Peyer's patch (tissue), 4 donors: Measurements from ENCODE around the gene COG2. TPM values are rescaled to one million over a fixed set of nuclear protein-coding genes. Genes with fewer than 3 reads are reported as not detected.

Experiments
- DNase-seq, 3 donors: peaks; one replicate each; pipeline ENCODE4 v3.0.0-alpha.2; 2017 to 2019
- H3K27ac ChIP-seq, 4 donors: fragments of 200-600 bp; sonication (generic); one replicate each; pipeline ENCODE4 v1.5.1; 2016 to 2019
- H3K27me3 ChIP-seq, 2 donors: fragments of 200-600 bp; sonication (generic); one replicate each; pipeline ENCODE4 v1.5.1; 2019
- H3K36me3 ChIP-seq, 3 donors: fragments of 200-600 bp; sonication (generic); one replicate each; pipeline ENCODE4 v1.5.1; 2016 to 2019
- H3K4me1 ChIP-seq, 4 donors: fragments of 200-600 bp; sonication (generic); one replicate each; pipeline ENCODE4 v1.5.1; 2016 to 2019
- H3K4me3 ChIP-seq, 4 donors: fragments of 200-600 bp; sonication (generic); 1 replicate in 3 of 4; 2 replicates in 1 of 4; pipeline ENCODE4 v1.5.1; 2016 to 2019; ENCODE audit warnings: mild to moderate bottlenecking in 1 of 4
- H3K9me3 ChIP-seq, 4 donors: fragments of 200-600 bp; sonication (generic); one replicate each; pipeline ENCODE4 v1.5.1; 2016 to 2019; ENCODE audit warnings: mild to moderate bottlenecking in 1 of 4
- CTCF ChIP-seq, 6 experiments: fragments of 450-650 bp in 4 of 6; fragments of 200-600 bp in 2 of 6; sonication (generic) in 1 of 6; IDR thresholded peaks; one replicate each; pipeline ENCODE4 v1.5.1; 2017 to 2019; ENCODE audit warnings: antibody characterized with exemption in 6 of 6, mild to moderate bottlenecking in 3 of 6, moderate library complexity in 1 of 6
- POLR2A ChIP-seq, 2 donors: fragments of 450-650 bp; IDR thresholded peaks; one replicate each; pipeline ENCODE4 v1.5.1; 2017; ENCODE audit warnings: antibody characterized with exemption in 2 of 2, mild to moderate bottlenecking in 2 of 2, moderate library complexity in 2 of 2
- total RNA-seq, 4 donors: library from RNA; depleted of rRNA; stranded (reverse); fragments of >200 nt; gene quantifications; one replicate each; pipeline ENCODE4 v1.1.0, GENCODE V29; 2016

Gene COG2
- total RNA-seq, 4 donors from 2014 or later = 30.5 to 43.9 (median 40.0) TPM

- Histone ChIP-seq H3K4me3 (no peak overlapping the region), H3K4me1 (no peaks in the 10 kb centered on the region), H3K36me3 (no peaks in the 10 kb centered on the region), H3K27ac (no peak overlapping the region), H3K27me3 (no peaks in the 10 kb centered on the region), H3K9me3 (no peaks in the 10 kb centered on the region)
- no peak for DNase-seq
- TF ChIP-seq CTCF (IDR thresholded peaks at IDR 0.05) (no peak), POLR2A (IDR thresholded peaks at IDR 0.05) (no peak)
Observed at GRCh38 chr1:230621324-230622030, 20.8 kb upstream of the COG2 start.

- DNase-seq = no peak
- H3K4me1 ChIP-seq = no peaks in the 10 kb centered on the region
- no peak overlapping the region for H3K4me3 ChIP-seq
- no peak overlapping the region for H3K27ac ChIP-seq
- no peaks in the 10 kb centered on the region for H3K27me3 ChIP-seq
- no peaks in the 10 kb centered on the region for H3K9me3 ChIP-seq
- H3K36me3 ChIP-seq = no peaks in the 10 kb centered on the region
- TF ChIP-seq POLR2A (IDR thresholded peaks at IDR 0.05) (no peak), CTCF (IDR thresholded peaks at IDR 0.05) (no peak)
Observed at GRCh38 chr1:230622151-230622550, 20.1 kb upstream of the COG2 start.

- Histone ChIP-seq H3K4me1 (no peaks in the 10 kb centered on the region), H3K27ac (no peak overlapping the region)
Observed at GRCh38 chr1:230624097-230624713, 18.1 kb upstream of the COG2 start.

GRCh38 chr1:230626232-230626631 is 16.0 kb upstream of the COG2 start:
- H3K4me3 ChIP-seq = no peak overlapping the region
- no peaks in the 10 kb centered on the region for H3K36me3 ChIP-seq
- no peak for DNase-seq
- no peaks in the 10 kb centered on the region for H3K9me3 ChIP-seq
- H3K27ac ChIP-seq = no peak overlapping the region
- H3K27me3 ChIP-seq = no peaks in the 10 kb centered on the region
- no peaks in the 10 kb centered on the region for H3K4me1 ChIP-seq
- TF ChIP-seq POLR2A (IDR thresholded peaks at IDR 0.05) (no peak), CTCF (IDR thresholded peaks at IDR 0.05) (no peak)

More at GRCh38 chr1:230624097-230624713, 18.1 kb upstream of the COG2 start:
- Histone ChIP-seq H3K27me3 (no peaks in the 10 kb centered on the region), H3K9me3 (no peaks in the 10 kb centered on the region), H3K36me3 (no peaks in the 10 kb centered on the region), H3K4me3 (no peak overlapping the region)
- DNase-seq = no peak
- TF ChIP-seq CTCF (IDR thresholded peaks at IDR 0.05) = no peak

- TF ChIP-seq POLR2A (IDR thresholded peaks at IDR 0.05) (no peak), CTCF (IDR thresholded peaks at IDR 0.05) (no peak)
- DNase-seq = no peak
- no peaks in the 10 kb centered on the region for H3K36me3 ChIP-seq
- H3K4me1 ChIP-seq = no peaks in the 10 kb centered on the region
- no peak overlapping the region for H3K4me3 ChIP-seq
- no peaks in the 10 kb centered on the region for H3K9me3 ChIP-seq
- no peak overlapping the region for H3K27ac ChIP-seq
- H3K27me3 ChIP-seq = no peaks in the 10 kb centered on the region
Observed at GRCh38 chr1:230627767-230628166, 14.5 kb upstream of the COG2 start.
